Left lung (tissue), 10 donors: ENCODE measurements around the gene TSHB. TPM values are rescaled to one million over a fixed set of nuclear protein-coding genes. Genes with fewer than 3 reads are reported as not detected.

Source experiments
- ATAC-seq: fragments of 200-7000 bp; cut with Tn5 transposase; one replicate; pipeline ENCODE4 v1.9.1; 2020; ENCODE audit warnings: moderate library complexity
- DNase-seq, 4 donors: peaks; one replicate each; pipeline ENCODE4 v3.0.0-alpha.2; 2013 to 2020
- H3K27ac ChIP-seq, 2 donors: fragments of 200-600 bp; sonication (generic) in 1 of 2; one replicate each; pipeline versions ENCODE4 v1.5.0 to v1.8.0; 2020 to 2021
- H3K27me3 ChIP-seq, 2 donors: fragments of 200-600 bp; sonication (generic) in 1 of 2; one replicate each; pipeline versions ENCODE4 v1.5.0 to v1.8.0; 2020 to 2021
- H3K36me3 ChIP-seq, 2 donors: fragments of 200-600 bp; sonication (generic) in 1 of 2; one replicate each; pipeline versions ENCODE4 v1.5.0 to v1.8.0; 2020 to 2021
- H3K4me1 ChIP-seq, 2 donors: fragments of 200-600 bp; one replicate each; pipeline ENCODE4 v1.8.0; 2021
- H3K4me3 ChIP-seq, 2 donors: fragments of 200-600 bp; sonication (generic) in 1 of 2; one replicate each; pipeline versions ENCODE4 v1.5.0 to v1.8.0; 2020 to 2021; ENCODE audit warnings: mild to moderate bottlenecking in 1 of 2
- H3K9me3 ChIP-seq, 2 donors: fragments of 200-600 bp; sonication (generic) in 1 of 2; one replicate each; pipeline versions ENCODE4 v1.5.0 to v1.8.0; 2020 to 2021
- intact Hi-C, 2 donors: fragments of 100-400 bp; cut with DNase I; formaldehyde crosslinking; loops; one replicate each; pipeline versions ENCODE4 v1.11.2 to v1.14.2; 2022
- polyA plus RNA-seq, 6 donors: library from polyadenylated mRNA; unstranded; fragments of 120-200 nt; gene quantifications; one replicate each; pipeline ENCODE4 v1.2.1, GENCODE V29; 2013; ENCODE audit not compliant: insufficient read length in 6 of 6
- total RNA-seq, 2 donors: library from RNA; stranded (reverse); fragmentation: NEBNext Ultra II Directional; extraction: Animal tissue kit (Norgen Biotek cat#: 25700); gene quantifications; one replicate each; pipeline ENCODE4 v1.2.1, GENCODE V29; 2021
- TF ChIP-seq, protein P1 (sequence below), 2 donors: fragments of 200-600 bp; sonication (generic) in 1 of 2; IDR thresholded peaks; one replicate each; pipeline versions ENCODE4 v1.5.0 to v1.8.0; 2021; ENCODE audit warnings: antibody characterized with exemption in 2 of 2
- donor health status: DM: no; HTN: yes; CAD: no.
- donor health status: DM: no; HTN: no; CAD: no.

TSHB gene
- total and polyA plus RNA-seq, 8 donors = not detected

DNA sequence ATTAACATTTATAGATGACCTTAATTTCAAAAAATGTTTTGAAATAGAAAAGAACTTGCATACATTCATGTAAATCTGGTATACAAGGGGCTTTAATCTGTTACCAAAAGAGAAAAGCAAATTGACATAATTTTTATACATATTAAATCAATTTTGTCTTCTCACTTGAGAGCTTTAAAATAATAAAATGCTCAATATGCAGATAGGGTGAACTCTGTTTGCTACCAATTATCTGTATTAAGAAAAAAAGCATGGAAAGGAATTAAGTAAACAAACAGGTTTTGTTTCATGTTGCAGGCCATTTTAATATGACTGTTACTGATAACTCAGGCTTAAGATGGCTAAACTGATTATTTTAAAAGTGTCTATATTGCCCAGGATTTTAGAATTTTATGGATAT lies 6.0 kb upstream of the TSHB start:
- Histone ChIP-seq H3K4me1 (no peaks in the 10 kb centered on the region), H3K27me3 (no peaks in the 10 kb centered on the region), H3K27ac (no peak overlapping the region), H3K9me3 (no peaks in the 10 kb centered on the region), H3K4me3 (no peak overlapping the region), H3K36me3 (no peaks in the 10 kb centered on the region)
- TF ChIP-seq, protein P1, sequence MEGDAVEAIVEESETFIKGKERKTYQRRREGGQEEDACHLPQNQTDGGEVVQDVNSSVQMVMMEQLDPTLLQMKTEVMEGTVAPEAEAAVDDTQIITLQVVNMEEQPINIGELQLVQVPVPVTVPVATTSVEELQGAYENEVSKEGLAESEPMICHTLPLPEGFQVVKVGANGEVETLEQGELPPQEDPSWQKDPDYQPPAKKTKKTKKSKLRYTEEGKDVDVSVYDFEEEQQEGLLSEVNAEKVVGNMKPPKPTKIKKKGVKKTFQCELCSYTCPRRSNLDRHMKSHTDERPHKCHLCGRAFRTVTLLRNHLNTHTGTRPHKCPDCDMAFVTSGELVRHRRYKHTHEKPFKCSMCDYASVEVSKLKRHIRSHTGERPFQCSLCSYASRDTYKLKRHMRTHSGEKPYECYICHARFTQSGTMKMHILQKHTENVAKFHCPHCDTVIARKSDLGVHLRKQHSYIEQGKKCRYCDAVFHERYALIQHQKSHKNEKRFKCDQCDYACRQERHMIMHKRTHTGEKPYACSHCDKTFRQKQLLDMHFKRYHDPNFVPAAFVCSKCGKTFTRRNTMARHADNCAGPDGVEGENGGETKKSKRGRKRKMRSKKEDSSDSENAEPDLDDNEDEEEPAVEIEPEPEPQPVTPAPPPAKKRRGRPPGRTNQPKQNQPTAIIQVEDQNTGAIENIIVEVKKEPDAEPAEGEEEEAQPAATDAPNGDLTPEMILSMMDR (IDR thresholded peaks at IDR 0.05) = no peak
- ATAC-seq (no peak), DNase-seq (no peak)
- intact Hi-C loops = no loop called here

DNA sequence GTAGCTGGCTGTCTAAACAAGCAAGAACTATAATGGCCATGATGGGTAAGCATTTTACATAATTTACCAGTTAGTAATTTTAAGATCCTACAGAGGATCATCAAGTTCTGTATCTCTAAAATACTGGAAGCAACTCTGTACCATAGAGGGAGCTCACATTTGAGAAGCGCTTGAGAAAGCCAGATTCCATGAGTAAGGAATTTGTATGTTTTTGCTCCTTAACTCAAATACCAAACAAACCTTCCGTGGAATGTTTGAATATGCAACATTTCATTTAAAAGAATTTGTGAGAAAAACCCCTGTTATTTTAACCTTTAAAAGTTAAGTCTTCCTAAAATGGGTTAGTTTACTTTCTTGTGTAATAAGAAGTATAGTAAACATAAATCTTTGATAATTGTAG lies 2.0 kb downstream of the TSHB start:
- Histone ChIP-seq H3K27me3 (no peaks in the 10 kb centered on the region), H3K9me3 (no peaks in the 10 kb centered on the region), H3K4me3 (no peak overlapping the region), H3K36me3 (no peaks in the 10 kb centered on the region), H3K4me1 (no peaks in the 10 kb centered on the region), H3K27ac (no peak overlapping the region)
- TF ChIP-seq, protein P1 (IDR thresholded peaks at IDR 0.05) = no peak
- DNase-seq (no peak), ATAC-seq (no peak)
- intact Hi-C loops = no loop called here

DNA sequence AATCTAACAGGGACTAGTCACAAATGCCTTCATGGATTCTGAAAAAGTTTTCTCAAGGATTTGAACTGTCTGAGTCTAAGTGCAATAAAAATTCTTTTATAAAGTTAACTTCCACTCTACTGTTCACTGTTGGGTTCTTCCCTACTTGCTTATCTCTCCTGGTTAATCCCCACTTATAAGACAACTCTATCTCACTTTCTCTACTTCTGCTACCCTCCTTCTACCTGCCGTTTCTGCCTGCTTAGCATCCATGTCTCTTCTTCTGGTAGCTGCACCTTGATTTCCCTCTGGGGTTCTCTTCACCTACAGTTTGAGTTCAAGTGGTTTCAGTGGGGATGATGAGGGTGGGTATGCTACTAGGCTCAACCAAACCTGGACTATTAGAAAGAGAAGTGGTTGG lies 6.0 kb downstream of the TSHB start:
- Histone ChIP-seq H3K9me3 (no peaks in the 10 kb centered on the region), H3K4me1 (no peaks in the 10 kb centered on the region), H3K27ac (no peak overlapping the region), H3K36me3 (no peaks in the 10 kb centered on the region), H3K4me3 (no peak overlapping the region), H3K27me3 (no peaks in the 10 kb centered on the region)
- intact Hi-C loops = no loop called here
- DNase-seq = no peak
- TF ChIP-seq, protein P1 (IDR thresholded peaks at IDR 0.05) = no peak
- no peak for ATAC-seq

DNA sequence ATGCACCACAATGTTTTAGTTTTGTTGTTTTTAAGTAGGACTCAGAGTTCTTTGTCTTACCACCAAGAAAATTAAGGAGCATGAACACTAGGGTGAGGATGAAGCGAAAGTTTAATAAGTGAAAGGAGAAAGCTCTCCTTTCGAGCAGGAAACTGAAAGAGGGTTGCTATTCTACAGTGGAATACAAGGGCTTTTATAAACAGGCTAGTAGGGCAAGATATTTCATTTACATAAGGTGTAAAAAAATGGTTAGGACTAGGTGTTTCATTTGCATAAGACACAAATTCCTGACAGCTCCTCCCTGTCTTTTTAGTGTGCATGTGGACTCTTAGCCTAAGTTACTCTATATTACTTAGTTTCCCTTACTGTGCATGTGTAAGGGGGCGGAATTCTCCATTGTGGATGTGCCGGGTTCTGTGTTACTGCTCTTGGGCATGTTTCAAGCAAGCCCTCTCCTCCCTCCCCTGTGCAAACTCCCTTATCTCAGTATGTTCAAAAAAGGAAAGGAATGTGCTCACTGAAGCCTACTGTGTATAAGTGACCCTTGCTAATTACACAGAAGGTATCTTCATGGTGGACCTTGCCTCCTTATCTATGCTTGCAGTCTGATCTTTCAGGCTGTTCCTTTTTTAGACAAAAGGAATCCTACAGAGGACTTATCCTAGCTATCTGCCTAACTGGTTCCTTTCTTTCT lies 7.3 kb downstream of the TSHB start:
- Histone ChIP-seq H3K27ac (no peak overlapping the region), H3K9me3 (no peaks in the 10 kb centered on the region), H3K27me3 (no peaks in the 10 kb centered on the region), H3K4me1 (no peaks in the 10 kb centered on the region), H3K4me3 (no peak overlapping the region), H3K36me3 (no peaks in the 10 kb centered on the region)
- ATAC-seq (peak; percentile 90), DNase-seq (no peak)
- TF ChIP-seq, protein P1 (IDR thresholded peaks at IDR 0.05) = no peak
- intact Hi-C loops = no loop called here

DNA sequence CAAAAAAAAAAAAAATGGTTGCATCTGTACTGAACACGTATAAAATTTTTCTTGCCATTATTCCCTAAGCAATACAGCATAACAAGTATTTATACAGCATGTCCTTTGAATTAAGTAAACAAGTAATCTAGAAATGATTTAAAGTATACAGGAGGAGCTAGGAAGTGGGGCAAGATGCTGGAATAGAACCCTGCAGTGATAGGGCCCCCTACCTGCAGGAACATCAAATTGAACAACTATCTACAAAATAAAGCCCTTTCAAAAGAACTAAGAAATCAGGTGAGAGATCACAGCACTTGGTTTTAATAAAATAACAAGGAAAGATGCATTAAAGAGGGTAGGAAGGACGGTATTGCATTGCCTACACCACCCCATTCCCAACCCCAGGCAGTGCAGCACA lies 10.9 kb downstream of the TSHB start:
- Histone ChIP-seq H3K27ac (no peak overlapping the region), H3K4me1 (no peaks in the 10 kb centered on the region), H3K36me3 (no peaks in the 10 kb centered on the region), H3K9me3 (no peaks in the 10 kb centered on the region), H3K27me3 (no peaks in the 10 kb centered on the region), H3K4me3 (no peak overlapping the region)
- DNase-seq (no peak), ATAC-seq (no peak)
- TF ChIP-seq, protein P1 (IDR thresholded peaks at IDR 0.05) = no peak
- intact Hi-C loops = no loop called here
